ENCODE results near the gene SMIM11. TPM values are rescaled to one million over a fixed set of nuclear protein-coding genes. Genes with fewer than 3 reads are reported as not detected.
"Not testable (repeated sequence)": the region's sequence is repeated elsewhere in the genome, so short reads cannot be mapped to it uniquely, and the experiment has no call there.

The SMIM11 gene
- total and polyA plus RNA-seq, 2 donors (not counting 1 experiment from before 2014, with no cell fraction given), result 8.0 to 19.3 TPM

DNA sequence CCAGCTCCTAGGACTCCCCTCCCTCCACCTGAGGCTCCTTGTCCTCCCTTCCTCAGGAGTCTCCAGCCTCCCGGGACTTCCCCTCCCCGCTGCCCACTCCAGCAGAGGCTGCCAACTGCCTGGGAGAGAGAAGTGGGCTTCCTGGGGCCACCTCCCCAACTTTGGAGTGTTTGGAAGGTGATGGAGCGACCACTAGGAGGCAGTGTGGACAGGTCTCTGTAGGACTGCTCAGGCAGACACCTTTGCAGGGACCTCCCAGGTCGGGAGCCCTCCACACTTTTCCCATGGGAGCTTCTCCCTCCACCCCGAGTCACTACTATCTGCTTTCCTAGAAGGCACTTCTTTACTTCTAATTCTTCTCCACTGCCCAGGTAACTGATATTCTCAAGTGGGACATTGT is 29.4 kb downstream of the SMIM11 start:
- H3K27ac ChIP-seq (ENCODE audit: insufficient read depth, low read length); DNase-seq (ENCODE audit: low read depth in 2 of 2); H3K4me1 ChIP-seq (ENCODE audit: control insufficient read depth, extremely low read depth, insufficient read depth, low read length); H3K27me3 ChIP-seq (ENCODE audit: control insufficient read depth, insufficient read depth, low read length); H3K4me2 ChIP-seq (ENCODE audit: extremely low read depth, insufficient read depth, low read length); H3K79me2 ChIP-seq (ENCODE audit: control insufficient read depth, insufficient read depth, low read length); H3K9ac ChIP-seq (ENCODE audit: insufficient read depth, low read length); H3K36me3 ChIP-seq (ENCODE audit: control insufficient read depth, insufficient read depth, low read length); H3K4me3 ChIP-seq (replicated peaks in 1 of 4; ENCODE audit: control extremely low read depth in 1 of 4, insufficient read depth in 1 of 4, low read depth in 3 of 4, low read length in 4 of 4); H3K9me3 ChIP-seq (ENCODE audit: control insufficient read depth, insufficient read depth, low read depth, low read length); H4K20me1 ChIP-seq (ENCODE audit: control insufficient read depth, extremely low read depth, insufficient read depth, low read length); H2AFZ ChIP-seq (ENCODE audit: low read length): not testable (repeated sequence)

DNA sequence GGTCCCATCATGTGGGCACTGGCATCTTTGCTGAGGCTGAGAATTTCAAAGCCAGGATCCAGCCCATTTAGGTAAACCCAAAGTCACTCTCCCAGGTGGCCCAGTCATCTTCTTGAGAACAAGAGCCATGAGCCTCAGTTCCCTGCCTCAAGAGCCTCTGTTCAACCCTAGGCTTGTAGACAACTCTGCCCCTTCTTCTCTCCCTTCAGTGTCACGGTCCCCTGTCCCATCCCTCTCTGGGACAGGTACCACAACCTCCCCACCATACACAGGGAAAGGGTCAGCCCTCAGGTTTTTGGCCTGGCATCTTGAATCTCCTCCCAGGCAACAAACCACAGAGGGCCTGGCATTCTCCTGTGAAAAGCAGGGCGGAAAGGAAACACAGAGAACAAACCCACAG is 30.4 kb downstream of the SMIM11 start:
- H3K27ac ChIP-seq (ENCODE audit: insufficient read depth, low read length); H3K9me3 ChIP-seq (ENCODE audit: control insufficient read depth, insufficient read depth, low read depth, low read length); H3K9ac ChIP-seq (ENCODE audit: insufficient read depth, low read length); H2AFZ ChIP-seq (ENCODE audit: low read length); H4K20me1 ChIP-seq (ENCODE audit: control insufficient read depth, extremely low read depth, insufficient read depth, low read length); H3K36me3 ChIP-seq (ENCODE audit: control insufficient read depth, insufficient read depth, low read length); DNase-seq (ENCODE audit: low read depth in 2 of 2); H3K4me2 ChIP-seq (ENCODE audit: extremely low read depth, insufficient read depth, low read length); H3K4me1 ChIP-seq (ENCODE audit: control insufficient read depth, extremely low read depth, insufficient read depth, low read length); H3K4me3 ChIP-seq (replicated peaks in 1 of 4; ENCODE audit: control extremely low read depth in 1 of 4, insufficient read depth in 1 of 4, low read depth in 3 of 4, low read length in 4 of 4); H3K27me3 ChIP-seq (ENCODE audit: control insufficient read depth, insufficient read depth, low read length); H3K79me2 ChIP-seq (ENCODE audit: control insufficient read depth, insufficient read depth, low read length): not testable (repeated sequence)

DNA sequence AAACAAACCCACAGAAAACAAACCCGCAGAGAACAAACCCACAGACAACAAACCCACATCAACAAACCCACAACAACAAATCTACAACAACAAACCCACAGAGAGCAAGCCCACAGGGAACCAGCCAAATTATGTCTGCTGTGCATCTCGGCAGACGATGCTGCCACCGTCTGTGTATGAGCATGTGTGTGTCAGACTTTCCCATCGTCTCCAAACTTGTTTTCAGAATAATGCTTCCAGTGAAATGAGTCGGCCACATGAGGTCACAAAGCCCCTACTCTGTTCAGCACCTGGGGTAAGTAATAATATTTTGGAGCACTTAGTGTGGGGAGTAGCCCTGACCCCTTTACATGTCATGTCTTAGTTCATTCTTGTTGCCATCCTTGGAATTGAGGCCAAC is 30.8 kb downstream of the SMIM11 start:
- H3K79me2 ChIP-seq (ENCODE audit: control insufficient read depth, insufficient read depth, low read length); H3K4me3 ChIP-seq (replicated peaks in 1 of 4; ENCODE audit: control extremely low read depth in 1 of 4, insufficient read depth in 1 of 4, low read depth in 3 of 4, low read length in 4 of 4); DNase-seq (ENCODE audit: low read depth in 2 of 2); H3K9me3 ChIP-seq (ENCODE audit: control insufficient read depth, insufficient read depth, low read depth, low read length); H3K4me1 ChIP-seq (ENCODE audit: control insufficient read depth, extremely low read depth, insufficient read depth, low read length); H2AFZ ChIP-seq (ENCODE audit: low read length); H3K4me2 ChIP-seq (ENCODE audit: extremely low read depth, insufficient read depth, low read length); H3K36me3 ChIP-seq (ENCODE audit: control insufficient read depth, insufficient read depth, low read length); H3K27me3 ChIP-seq (ENCODE audit: control insufficient read depth, insufficient read depth, low read length); H3K27ac ChIP-seq (ENCODE audit: insufficient read depth, low read length); H4K20me1 ChIP-seq (ENCODE audit: control insufficient read depth, extremely low read depth, insufficient read depth, low read length); H3K9ac ChIP-seq (ENCODE audit: insufficient read depth, low read length): not testable (repeated sequence)

DNA sequence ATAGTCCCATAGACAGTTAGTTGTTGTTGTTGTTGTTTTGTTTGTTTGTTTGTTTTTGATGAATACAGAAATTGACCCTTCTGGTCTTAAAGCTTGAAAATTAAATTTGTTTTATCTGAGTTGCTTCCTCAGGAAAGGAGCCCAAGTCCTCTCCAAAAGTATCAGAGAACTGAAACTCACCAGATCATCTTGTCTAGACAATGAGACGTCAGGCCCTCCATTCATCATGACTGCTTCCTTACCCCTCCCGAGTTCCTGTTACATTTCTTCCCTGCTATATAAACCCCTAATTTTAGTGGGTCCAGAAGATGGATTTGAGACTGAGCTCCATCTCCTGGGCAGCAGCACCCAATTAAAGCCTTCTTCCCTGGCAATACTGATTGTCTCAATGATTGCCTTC is 31.4 kb downstream of the SMIM11 start:
- H3K79me2 ChIP-seq (ENCODE audit: control insufficient read depth, insufficient read depth, low read length); H3K9me3 ChIP-seq (ENCODE audit: control insufficient read depth, insufficient read depth, low read depth, low read length); H4K20me1 ChIP-seq (ENCODE audit: control insufficient read depth, extremely low read depth, insufficient read depth, low read length); H2AFZ ChIP-seq (ENCODE audit: low read length); H3K4me3 ChIP-seq (replicated peaks in 1 of 4; ENCODE audit: control extremely low read depth in 1 of 4, insufficient read depth in 1 of 4, low read depth in 3 of 4, low read length in 4 of 4); DNase-seq (ENCODE audit: low read depth in 2 of 2); H3K4me1 ChIP-seq (ENCODE audit: control insufficient read depth, extremely low read depth, insufficient read depth, low read length); H3K36me3 ChIP-seq (ENCODE audit: control insufficient read depth, insufficient read depth, low read length); H3K27me3 ChIP-seq (ENCODE audit: control insufficient read depth, insufficient read depth, low read length); H3K27ac ChIP-seq (ENCODE audit: insufficient read depth, low read length); H3K4me2 ChIP-seq (ENCODE audit: extremely low read depth, insufficient read depth, low read length); H3K9ac ChIP-seq (ENCODE audit: insufficient read depth, low read length): not testable (repeated sequence)

- not testable (repeated sequence) for H3K27ac ChIP-seq (ENCODE audit: insufficient read depth, low read length); H3K4me3 ChIP-seq (replicated peaks in 1 of 4; ENCODE audit: control extremely low read depth in 1 of 4, insufficient read depth in 1 of 4, low read depth in 3 of 4, low read length in 4 of 4); H3K9me3 ChIP-seq (ENCODE audit: control insufficient read depth, insufficient read depth, low read depth, low read length); H3K27me3 ChIP-seq (ENCODE audit: control insufficient read depth, insufficient read depth, low read length); H3K4me1 ChIP-seq (ENCODE audit: control insufficient read depth, extremely low read depth, insufficient read depth, low read length); H3K36me3 ChIP-seq (ENCODE audit: control insufficient read depth, insufficient read depth, low read length); H3K4me2 ChIP-seq (ENCODE audit: extremely low read depth, insufficient read depth, low read length); H4K20me1 ChIP-seq (ENCODE audit: control insufficient read depth, extremely low read depth, insufficient read depth, low read length); H3K79me2 ChIP-seq (ENCODE audit: control insufficient read depth, insufficient read depth, low read length); H3K9ac ChIP-seq (ENCODE audit: insufficient read depth, low read length); H2AFZ ChIP-seq (ENCODE audit: low read length); DNase-seq (ENCODE audit: low read depth in 2 of 2)
These were observed 32.0 kb downstream of the SMIM11 start for GRCh38 chr21:34407294-34407693.

DNA sequence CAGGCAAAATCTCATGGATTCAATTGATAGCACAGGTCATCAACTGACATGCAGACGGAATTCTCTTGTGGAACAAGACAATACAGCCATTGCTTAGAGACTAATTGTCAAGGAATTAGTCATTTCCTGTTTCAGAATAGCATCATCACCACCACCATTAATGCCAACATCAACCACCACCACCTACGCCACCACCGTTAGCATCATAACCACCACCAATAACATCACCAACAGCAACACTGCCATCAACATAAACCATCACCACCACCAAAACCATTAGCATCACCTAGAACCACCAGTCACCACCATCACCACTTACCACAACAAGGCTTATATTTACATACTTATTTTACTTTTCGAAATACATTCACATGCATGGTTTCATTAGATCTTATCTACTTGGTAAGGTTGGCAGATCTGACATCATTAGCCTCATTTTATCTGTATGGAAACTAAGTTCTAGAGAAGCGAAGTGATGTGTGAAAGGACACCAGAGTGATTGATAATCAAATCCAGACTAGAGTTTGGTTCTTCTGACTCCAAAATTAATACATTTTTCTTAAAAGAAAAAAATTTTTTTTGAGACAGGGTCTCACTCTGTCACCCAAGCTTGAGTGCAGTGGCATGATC is 42.3 kb downstream of the SMIM11 start:
- not testable (repeated sequence) for H3K4me1 ChIP-seq (ENCODE audit: control insufficient read depth, extremely low read depth, insufficient read depth, low read length); H3K9ac ChIP-seq (ENCODE audit: insufficient read depth, low read length); DNase-seq (ENCODE audit: low read depth in 2 of 2); H3K36me3 ChIP-seq (ENCODE audit: control insufficient read depth, insufficient read depth, low read length); H3K9me3 ChIP-seq (ENCODE audit: control insufficient read depth, insufficient read depth, low read depth, low read length); H3K79me2 ChIP-seq (ENCODE audit: control insufficient read depth, insufficient read depth, low read length); H3K27ac ChIP-seq (ENCODE audit: insufficient read depth, low read length); H2AFZ ChIP-seq (ENCODE audit: low read length); H3K4me2 ChIP-seq (ENCODE audit: extremely low read depth, insufficient read depth, low read length); H3K27me3 ChIP-seq (ENCODE audit: control insufficient read depth, insufficient read depth, low read length); H4K20me1 ChIP-seq (ENCODE audit: control insufficient read depth, extremely low read depth, insufficient read depth, low read length); H3K4me3 ChIP-seq (replicated peaks in 1 of 4; ENCODE audit: control extremely low read depth in 1 of 4, insufficient read depth in 1 of 4, low read depth in 3 of 4, low read length in 4 of 4)

DNA sequence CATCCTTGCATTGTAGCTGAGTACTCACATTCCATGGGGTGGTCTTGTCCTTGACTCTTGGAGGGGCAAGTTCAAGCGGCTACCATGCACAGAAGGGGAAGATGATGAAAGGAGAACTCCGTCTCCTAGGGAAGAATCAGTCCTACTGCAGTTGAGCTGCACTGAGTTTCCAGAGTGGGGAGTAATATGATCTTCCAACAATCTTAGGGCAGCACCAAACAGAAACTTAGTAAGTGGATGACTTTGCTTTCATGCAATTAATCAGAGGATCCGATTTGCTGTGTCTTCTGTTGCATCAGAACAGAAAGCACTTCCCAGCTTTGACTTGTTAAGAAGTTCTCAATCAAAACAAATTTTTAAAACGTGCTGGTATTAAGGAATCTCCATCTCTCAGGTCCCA is 48.5 kb downstream of the SMIM11 start, which contains the start of gene SMIM34:
Gene SMIM34 (minus strand): TSS at position 147 of the 400 bp plus-strand sequence. CDS start 112 bp downstream, at position 35.
- H4K20me1 ChIP-seq (ENCODE audit: control insufficient read depth, extremely low read depth, insufficient read depth, low read length); H3K4me3 ChIP-seq (replicated peaks in 1 of 4; ENCODE audit: control extremely low read depth in 1 of 4, insufficient read depth in 1 of 4, low read depth in 3 of 4, low read length in 4 of 4); H3K9ac ChIP-seq (ENCODE audit: insufficient read depth, low read length); DNase-seq (ENCODE audit: low read depth in 2 of 2); H3K9me3 ChIP-seq (ENCODE audit: control insufficient read depth, insufficient read depth, low read depth, low read length); H3K27ac ChIP-seq (ENCODE audit: insufficient read depth, low read length); H3K79me2 ChIP-seq (ENCODE audit: control insufficient read depth, insufficient read depth, low read length); H3K4me2 ChIP-seq (ENCODE audit: extremely low read depth, insufficient read depth, low read length); H3K36me3 ChIP-seq (ENCODE audit: control insufficient read depth, insufficient read depth, low read length); H3K27me3 ChIP-seq (ENCODE audit: control insufficient read depth, insufficient read depth, low read length); H2AFZ ChIP-seq (ENCODE audit: low read length); H3K4me1 ChIP-seq (ENCODE audit: control insufficient read depth, extremely low read depth, insufficient read depth, low read length): not testable (repeated sequence)

All from fibroblast of lung (primary cell).